SK-N-SH treated with all-trans-retinoic acid at 6 μM for 48 hours (cell line): Measurements from ENCODE around the gene KASH5.

Source experiments
- ATAC-seq: fragments of 200-7000 bp; cut with Tn5 transposase; 3 replicates; pipeline ENCODE4 v1.9.1; 2020; ENCODE audit warnings: mild to moderate bottlenecking, moderate library complexity
- ARNTL ChIP-seq: fragments of 450-650 bp; formaldehyde crosslinking; IDR thresholded peaks from 2 replicates; pipeline ENCODE4 v1.5.0; 2020; ENCODE audit warnings: low read depth, mild to moderate bottlenecking, moderate library complexity, borderline replicate concordance
- BACH2 ChIP-seq: fragments of 250-450 bp; sonication (Bioruptor Pico); IDR thresholded peaks from 2 replicates; pipeline ENCODE4 v1.9.0; 2021; ENCODE audit warnings: mild to moderate bottlenecking, borderline replicate concordance
- CSDC2 ChIP-seq: fragments of 250-450 bp; sonication (Bioruptor Pico); IDR thresholded peaks from 2 replicates; pipeline ENCODE4 v1.5.0; 2020; ENCODE audit warnings: mild to moderate bottlenecking, moderate library complexity
- ESRRG ChIP-seq: fragments of 250-450 bp; sonication (Bioruptor Pico); IDR thresholded peaks from 2 replicates; pipeline ENCODE4 v1.6.1; 2021; ENCODE audit warnings: mild to moderate bottlenecking
- GLIS3 ChIP-seq: fragments of 250-450 bp; sonication (Bioruptor Pico); IDR thresholded peaks from 2 replicates; pipeline ENCODE4 v1.5.0; 2020; ENCODE audit warnings: mild to moderate bottlenecking, moderate library complexity
- ISL1 ChIP-seq: fragments of 250-450 bp; sonication (Bioruptor Pico); IDR thresholded peaks from 2 replicates; pipeline ENCODE4 v2.1.2; 2022; ENCODE audit warnings: mild to moderate bottlenecking, moderate library complexity
- OSR1 ChIP-seq: fragments of 250-450 bp; sonication (Bioruptor Pico); IDR thresholded peaks from 2 replicates; pipeline ENCODE4 v1.8.0; 2022; ENCODE audit warnings: moderate library complexity, mild to moderate bottlenecking, inconsistent platforms
- PPARA ChIP-seq: fragments of 250-450 bp; sonication (Bioruptor Pico); IDR thresholded peaks from 2 replicates; pipeline ENCODE4 v1.5.0; 2020; ENCODE audit warnings: mild to moderate bottlenecking, borderline replicate concordance
- RARB ChIP-seq: fragments of 250-450 bp; sonication (Bioruptor Pico); IDR thresholded peaks from 2 replicates; pipeline ENCODE4 v1.8.0; 2021; ENCODE audit warnings: mild to moderate bottlenecking, moderate library complexity
- TCF4 ChIP-seq: fragments of 250-450 bp; sonication (Bioruptor Pico); IDR thresholded peaks from 2 replicates; pipeline ENCODE4 v1.8.0; 2021; ENCODE audit warnings: mild to moderate bottlenecking, moderate library complexity, borderline replicate concordance
- ZC3H10 ChIP-seq: fragments of 250-450 bp; sonication (Bioruptor Pico); IDR thresholded peaks from 2 replicates; pipeline ENCODE4 v1.5.1; 2021; ENCODE audit warnings: mild to moderate bottlenecking, moderate library complexity
- ZFP3 ChIP-seq: fragments of 250-450 bp; sonication (Bioruptor Pico); IDR thresholded peaks from 2 replicates; pipeline ENCODE4 v1.5.0; 2020; ENCODE audit warnings: mild to moderate bottlenecking, moderate library complexity
- ZFP30 ChIP-seq: fragments of 450-650 bp; formaldehyde crosslinking; IDR thresholded peaks from 2 replicates; pipeline ENCODE4 v1.5.0; 2022; ENCODE audit warnings: mild to moderate bottlenecking, moderate library complexity
- ZNF70 ChIP-seq: fragments of 450-650 bp; formaldehyde crosslinking; IDR thresholded peaks from 2 replicates; pipeline ENCODE4 v1.5.0; 2020; ENCODE audit warnings: mild to moderate bottlenecking, moderate library complexity
- ZNF8 ChIP-seq: fragments of 450-650 bp; formaldehyde crosslinking; IDR thresholded peaks from 2 replicates; pipeline ENCODE4 v1.5.0; 2020; ENCODE audit warnings: mild to moderate bottlenecking, moderate library complexity
- TF ChIP-seq, protein P1 (sequence below): fragments of 250-450 bp; sonication (Bioruptor Pico); IDR thresholded peaks from 2 replicates; pipeline ENCODE4 v1.5.1; 2020; ENCODE audit warnings: low read depth, mild to moderate bottlenecking, moderate library complexity
- TF ChIP-seq, protein P2 (sequence below): fragments of 250-450 bp; sonication (Bioruptor Pico); IDR thresholded peaks from 2 replicates; pipeline ENCODE4 v1.5.0; 2020; ENCODE audit warnings: mild to moderate bottlenecking, moderate library complexity
- TF ChIP-seq, protein P3 (sequence below): fragments of 250-450 bp; sonication (Bioruptor Pico); IDR thresholded peaks from 2 replicates; pipeline ENCODE4 v1.8.0; 2021; ENCODE audit warnings: low read depth, mild to moderate bottlenecking, moderate library complexity, borderline replicate concordance
- TF ChIP-seq, protein P4 (sequence below): fragments of 250-450 bp; sonication (Bioruptor Pico); IDR thresholded peaks from 2 replicates; pipeline ENCODE4 v1.5.1; 2021; ENCODE audit warnings: mild to moderate bottlenecking, moderate library complexity
- TF ChIP-seq, protein P5 (sequence below): fragments of 250-450 bp; sonication (Bioruptor Pico); IDR thresholded peaks from 2 replicates; pipeline ENCODE4 v1.8.0; 2020; ENCODE audit warnings: mild to moderate bottlenecking, moderate library complexity, borderline replicate concordance

Gene KASH5

DNA sequence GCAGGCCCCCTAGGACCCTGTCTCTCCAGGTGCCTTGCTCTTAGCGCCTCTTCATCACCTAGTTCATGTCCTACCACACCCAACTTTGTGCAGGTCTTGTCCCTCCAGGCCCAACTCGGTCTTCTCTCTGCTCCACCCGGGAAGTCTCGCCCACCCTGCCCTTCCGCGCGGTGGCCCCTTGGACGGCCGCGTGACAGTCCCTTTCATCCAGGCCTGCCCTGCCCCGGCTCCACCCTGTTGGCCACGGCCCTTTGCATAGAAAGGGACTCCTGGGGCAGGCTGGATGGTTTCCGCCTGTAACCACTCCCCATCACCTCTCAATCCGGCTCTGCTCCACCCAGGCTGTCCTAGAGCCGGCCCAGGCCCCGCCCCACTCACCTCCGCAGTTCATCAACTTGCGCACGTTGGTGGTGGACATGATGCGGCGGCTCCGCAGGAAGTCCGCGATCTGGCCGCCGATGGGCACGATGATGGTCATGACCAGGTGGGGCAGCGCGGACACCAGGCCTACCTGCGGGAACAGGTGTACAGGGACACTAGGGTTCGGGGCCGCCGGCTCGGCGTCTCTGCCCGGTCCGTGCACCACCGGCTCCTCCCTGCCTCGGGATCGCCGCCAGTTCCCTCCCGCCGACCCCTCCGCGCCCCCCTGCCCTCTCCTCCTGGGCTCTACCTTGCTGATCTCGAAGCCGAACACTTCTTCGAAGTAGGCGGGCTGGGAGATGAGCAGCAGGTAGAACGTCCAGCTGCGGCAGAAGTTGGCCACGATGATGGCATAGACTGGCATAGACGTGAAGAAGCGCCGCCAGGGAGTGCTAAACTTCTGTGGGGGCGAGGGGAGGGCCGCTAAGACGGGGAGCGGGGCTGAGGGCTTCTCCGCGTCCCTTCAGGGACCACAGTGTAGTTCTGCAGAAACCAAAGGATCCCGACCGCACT is 44.4 kb downstream of the KASH5 start:
- no peak for TF ChIP-seq PPARA
- TF ChIP-seq TCF4: no peak
- TF ChIP-seq GLIS3 (CRISPR knock-in tag): no peak
- TF ChIP-seq ZNF8 (CRISPR knock-in tag): no peak
- TF ChIP-seq ISL1 (CRISPR knock-in tag): no peak
- no peak for TF ChIP-seq ZFP30 (CRISPR knock-in tag)
- no peak for TF ChIP-seq ZC3H10
- TF ChIP-seq, protein P1, sequence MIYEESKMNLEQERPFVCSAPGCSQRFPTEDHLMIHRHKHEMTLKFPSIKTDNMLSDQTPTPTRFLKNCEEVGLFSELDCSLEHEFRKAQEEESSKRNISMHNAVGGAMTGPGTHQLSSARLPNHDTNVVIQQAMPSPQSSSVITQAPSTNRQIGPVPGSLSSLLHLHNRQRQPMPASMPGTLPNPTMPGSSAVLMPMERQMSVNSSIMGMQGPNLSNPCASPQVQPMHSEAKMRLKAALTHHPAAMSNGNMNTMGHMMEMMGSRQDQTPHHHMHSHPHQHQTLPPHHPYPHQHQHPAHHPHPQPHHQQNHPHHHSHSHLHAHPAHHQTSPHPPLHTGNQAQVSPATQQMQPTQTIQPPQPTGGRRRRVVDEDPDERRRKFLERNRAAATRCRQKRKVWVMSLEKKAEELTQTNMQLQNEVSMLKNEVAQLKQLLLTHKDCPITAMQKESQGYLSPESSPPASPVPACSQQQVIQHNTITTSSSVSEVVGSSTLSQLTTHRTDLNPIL: no peak
- no peak for TF ChIP-seq ZFP3
- TF ChIP-seq, protein P2, sequence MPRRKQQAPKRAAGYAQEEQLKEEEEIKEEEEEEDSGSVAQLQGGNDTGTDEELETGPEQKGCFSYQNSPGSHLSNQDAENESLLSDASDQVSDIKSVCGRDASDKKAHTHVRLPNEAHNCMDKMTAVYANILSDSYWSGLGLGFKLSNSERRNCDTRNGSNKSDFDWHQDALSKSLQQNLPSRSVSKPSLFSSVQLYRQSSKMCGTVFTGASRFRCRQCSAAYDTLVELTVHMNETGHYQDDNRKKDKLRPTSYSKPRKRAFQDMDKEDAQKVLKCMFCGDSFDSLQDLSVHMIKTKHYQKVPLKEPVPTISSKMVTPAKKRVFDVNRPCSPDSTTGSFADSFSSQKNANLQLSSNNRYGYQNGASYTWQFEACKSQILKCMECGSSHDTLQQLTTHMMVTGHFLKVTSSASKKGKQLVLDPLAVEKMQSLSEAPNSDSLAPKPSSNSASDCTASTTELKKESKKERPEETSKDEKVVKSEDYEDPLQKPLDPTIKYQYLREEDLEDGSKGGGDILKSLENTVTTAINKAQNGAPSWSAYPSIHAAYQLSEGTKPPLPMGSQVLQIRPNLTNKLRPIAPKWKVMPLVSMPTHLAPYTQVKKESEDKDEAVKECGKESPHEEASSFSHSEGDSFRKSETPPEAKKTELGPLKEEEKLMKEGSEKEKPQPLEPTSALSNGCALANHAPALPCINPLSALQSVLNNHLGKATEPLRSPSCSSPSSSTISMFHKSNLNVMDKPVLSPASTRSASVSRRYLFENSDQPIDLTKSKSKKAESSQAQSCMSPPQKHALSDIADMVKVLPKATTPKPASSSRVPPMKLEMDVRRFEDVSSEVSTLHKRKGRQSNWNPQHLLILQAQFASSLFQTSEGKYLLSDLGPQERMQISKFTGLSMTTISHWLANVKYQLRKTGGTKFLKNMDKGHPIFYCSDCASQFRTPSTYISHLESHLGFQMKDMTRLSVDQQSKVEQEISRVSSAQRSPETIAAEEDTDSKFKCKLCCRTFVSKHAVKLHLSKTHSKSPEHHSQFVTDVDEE: no peak
- no peak for TF ChIP-seq ARNTL (CRISPR knock-in tag)
- TF ChIP-seq, protein P3, sequence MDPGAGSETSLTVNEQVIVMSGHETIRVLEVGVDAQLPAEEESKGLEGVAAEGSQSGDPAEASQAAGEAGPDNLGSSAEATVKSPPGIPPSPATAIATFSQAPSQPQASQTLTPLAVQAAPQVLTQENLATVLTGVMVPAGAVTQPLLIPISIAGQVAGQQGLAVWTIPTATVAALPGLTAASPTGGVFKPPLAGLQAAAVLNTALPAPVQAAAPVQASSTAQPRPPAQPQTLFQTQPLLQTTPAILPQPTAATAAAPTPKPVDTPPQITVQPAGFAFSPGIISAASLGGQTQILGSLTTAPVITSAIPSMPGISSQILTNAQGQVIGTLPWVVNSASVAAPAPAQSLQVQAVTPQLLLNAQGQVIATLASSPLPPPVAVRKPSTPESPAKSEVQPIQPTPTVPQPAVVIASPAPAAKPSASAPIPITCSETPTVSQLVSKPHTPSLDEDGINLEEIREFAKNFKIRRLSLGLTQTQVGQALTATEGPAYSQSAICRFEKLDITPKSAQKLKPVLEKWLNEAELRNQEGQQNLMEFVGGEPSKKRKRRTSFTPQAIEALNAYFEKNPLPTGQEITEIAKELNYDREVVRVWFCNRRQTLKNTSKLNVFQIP (CRISPR knock-in tag): no peak
- TF ChIP-seq, protein P4, sequence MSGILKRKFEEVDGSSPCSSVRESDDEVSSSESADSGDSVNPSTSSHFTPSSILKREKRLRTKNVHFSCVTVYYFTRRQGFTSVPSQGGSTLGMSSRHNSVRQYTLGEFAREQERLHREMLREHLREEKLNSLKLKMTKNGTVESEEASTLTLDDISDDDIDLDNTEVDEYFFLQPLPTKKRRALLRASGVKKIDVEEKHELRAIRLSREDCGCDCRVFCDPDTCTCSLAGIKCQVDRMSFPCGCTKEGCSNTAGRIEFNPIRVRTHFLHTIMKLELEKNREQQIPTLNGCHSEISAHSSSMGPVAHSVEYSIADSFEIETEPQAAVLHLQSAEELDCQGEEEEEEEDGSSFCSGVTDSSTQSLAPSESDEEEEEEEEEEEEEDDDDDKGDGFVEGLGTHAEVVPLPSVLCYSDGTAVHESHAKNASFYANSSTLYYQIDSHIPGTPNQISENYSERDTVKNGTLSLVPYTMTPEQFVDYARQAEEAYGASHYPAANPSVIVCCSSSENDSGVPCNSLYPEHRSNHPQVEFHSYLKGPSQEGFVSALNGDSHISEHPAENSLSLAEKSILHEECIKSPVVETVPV: no peak
- no peak for TF ChIP-seq RARB (CRISPR knock-in tag)
- TF ChIP-seq CSDC2: no peak
- TF ChIP-seq ESRRG (CRISPR knock-in tag): no peak
- no peak for TF ChIP-seq OSR1 (CRISPR knock-in tag)
- no peak for TF ChIP-seq BACH2 (CRISPR knock-in tag)
- ATAC-seq: no peak

DNA sequence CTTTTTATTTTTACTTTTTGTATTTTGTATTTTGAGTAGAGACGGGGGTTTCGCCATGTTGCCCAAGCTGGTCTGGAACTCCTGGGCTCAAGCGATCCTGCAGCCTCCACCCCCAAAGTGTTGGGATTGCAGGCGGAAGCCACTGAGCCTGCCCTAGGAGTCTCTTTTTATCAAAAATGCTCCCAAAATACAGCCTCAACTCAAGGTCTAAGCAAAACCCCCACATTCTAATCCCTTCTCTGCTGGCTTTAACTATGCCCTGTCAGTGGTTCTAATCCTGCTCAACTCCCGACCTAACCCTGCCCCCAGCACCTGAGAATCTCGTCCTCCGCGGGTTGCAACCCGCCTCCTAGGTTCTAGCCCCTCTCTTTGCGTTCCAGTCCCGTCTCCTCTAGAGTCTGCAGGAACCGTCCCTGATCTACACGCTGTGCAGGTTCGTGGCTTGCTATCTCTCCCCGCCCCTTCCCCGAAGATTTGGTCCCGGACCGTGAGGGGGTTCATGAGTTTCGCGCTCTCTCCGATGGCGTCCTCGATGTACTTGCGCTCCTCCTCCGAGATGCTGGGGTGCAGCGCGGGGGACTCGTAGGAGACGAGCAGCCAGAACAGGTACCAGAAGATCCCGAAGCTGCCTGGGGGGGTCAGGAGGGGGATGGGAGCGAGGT is 45.3 kb downstream of the KASH5 start:
- ATAC-seq: no peak
- TF ChIP-seq, protein P5, sequence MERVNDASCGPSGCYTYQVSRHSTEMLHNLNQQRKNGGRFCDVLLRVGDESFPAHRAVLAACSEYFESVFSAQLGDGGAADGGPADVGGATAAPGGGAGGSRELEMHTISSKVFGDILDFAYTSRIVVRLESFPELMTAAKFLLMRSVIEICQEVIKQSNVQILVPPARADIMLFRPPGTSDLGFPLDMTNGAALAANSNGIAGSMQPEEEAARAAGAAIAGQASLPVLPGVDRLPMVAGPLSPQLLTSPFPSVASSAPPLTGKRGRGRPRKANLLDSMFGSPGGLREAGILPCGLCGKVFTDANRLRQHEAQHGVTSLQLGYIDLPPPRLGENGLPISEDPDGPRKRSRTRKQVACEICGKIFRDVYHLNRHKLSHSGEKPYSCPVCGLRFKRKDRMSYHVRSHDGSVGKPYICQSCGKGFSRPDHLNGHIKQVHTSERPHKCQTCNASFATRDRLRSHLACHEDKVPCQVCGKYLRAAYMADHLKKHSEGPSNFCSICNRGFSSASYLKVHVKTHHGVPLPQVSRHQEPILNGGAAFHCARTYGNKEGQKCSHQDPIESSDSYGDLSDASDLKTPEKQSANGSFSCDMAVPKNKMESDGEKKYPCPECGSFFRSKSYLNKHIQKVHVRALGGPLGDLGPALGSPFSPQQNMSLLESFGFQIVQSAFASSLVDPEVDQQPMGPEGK (CRISPR knock-in tag): no peak

DNA sequence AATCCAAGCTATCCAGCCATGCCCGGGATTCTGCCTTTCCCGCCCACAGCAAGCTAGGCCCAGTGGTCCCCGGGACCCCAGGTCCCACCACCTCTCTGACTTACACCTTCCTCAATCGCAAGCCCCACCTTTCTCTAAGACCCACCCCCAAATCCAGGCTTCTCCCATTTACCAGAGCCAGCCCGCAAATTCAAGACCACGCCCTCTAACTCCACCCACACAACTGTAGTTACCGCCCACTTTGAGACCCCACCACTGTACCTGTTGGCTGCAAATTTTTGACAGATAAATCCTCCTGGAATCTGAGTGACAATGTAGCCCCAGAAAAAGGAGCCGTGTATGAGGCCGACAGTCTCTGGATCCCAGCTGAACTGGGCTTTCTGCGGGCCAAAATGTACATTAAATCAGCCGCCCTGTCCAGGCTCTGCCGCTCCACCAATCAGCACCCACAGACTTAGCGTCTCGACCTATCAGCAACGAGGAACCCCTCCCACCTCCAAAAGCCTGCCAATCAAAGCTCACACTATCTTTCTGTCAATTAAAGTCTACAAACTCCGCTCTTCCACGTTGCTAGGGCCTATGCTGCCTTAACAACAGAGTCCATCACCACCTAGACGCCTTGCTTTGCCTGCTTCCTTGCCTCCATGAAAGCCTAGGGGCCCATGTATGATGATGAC is 47.0 kb downstream of the KASH5 start:
- ATAC-seq: peak; percentile 40
- TF ChIP-seq, protein P1: no peak
- TF ChIP-seq GLIS3 (CRISPR knock-in tag): no peak
- TF ChIP-seq, protein P3 (CRISPR knock-in tag): no peak
- TF ChIP-seq OSR1 (CRISPR knock-in tag): no peak
- TF ChIP-seq ISL1 (CRISPR knock-in tag): no peak
- TF ChIP-seq, protein P5 (CRISPR knock-in tag): no peak
- TF ChIP-seq ARNTL (CRISPR knock-in tag): no peak
- TF ChIP-seq ZNF8 (CRISPR knock-in tag): no peak
- TF ChIP-seq ZC3H10: no peak
- no peak for TF ChIP-seq PPARA
- no peak for TF ChIP-seq ZNF70
- no peak for TF ChIP-seq CSDC2
- no peak for TF ChIP-seq ZFP30 (CRISPR knock-in tag)
- TF ChIP-seq BACH2 (CRISPR knock-in tag): no peak
